ENCODE data around the gene VPS36. TPM values are rescaled to one million over a fixed set of nuclear protein-coding genes. Genes with fewer than 3 reads are reported as not detected.

Gene VPS36
- total and polyA plus RNA-seq, 9 of the 15 experiments (the other 6 are each of a cell fraction or from before 2014, with no cell fraction given) = 8.4 to 30.6 (median 23.7) TPM

- peak; percentile 50 for TF ChIP-seq SAP30 (IDR thresholded peaks at IDR 0.05; ENCODE audit: borderline replicate concordance, insufficient read depth, low read depth, low read length, poor library complexity, severe bottlenecking)
- TF ChIP-seq PYGO2 (tag; IDR thresholded peaks at IDR 0.05) = no peak
- TF ChIP-seq HDGF (IDR thresholded peaks at IDR 0.05) = no peak
- TF ChIP-seq SIRT6 (IDR thresholded peaks at IDR 0.05; ENCODE audit: low read depth, low read length) = no peak
- TF ChIP-seq KLF1 (tag; IDR thresholded peaks at IDR 0.05) = no peak
- TF ChIP-seq ZNF398 (CRISPR knock-in tag; IDR thresholded peaks at IDR 0.05) = no peak
- TF ChIP-seq ZNF655 (CRISPR knock-in tag; IDR thresholded peaks at IDR 0.05) = no peak
- TF ChIP-seq ARID3B (CRISPR knock-in tag; IDR thresholded peaks at IDR 0.05; ENCODE audit: borderline replicate concordance) = no peak
- TF ChIP-seq CBX8 (IDR thresholded peaks at IDR 0.05; ENCODE audit: borderline replicate concordance, extremely low read depth, low read depth, low read length, poor library complexity, severe bottlenecking) = no peak
- TF ChIP-seq HES1 (IDR thresholded peaks at IDR 0.05; ENCODE audit: low read depth) = no peak
- TF ChIP-seq MIER1 (IDR thresholded peaks at IDR 0.05; ENCODE audit: low read depth) = no peak
- TF ChIP-seq SP1 (CRISPR knock-in tag; IDR thresholded peaks at IDR 0.05) = peak; percentile 8; the same call in 1 of the 2 replicates
- no peak for TF ChIP-seq ZNF766 (CRISPR knock-in tag; conservative IDR thresholded peaks at IDR 0.05)
- TF ChIP-seq EZH2 (IDR thresholded peaks at IDR 0.05; ENCODE audit: borderline replicate concordance, low read depth, low read length) = no peak
- TF ChIP-seq NCOA2 (IDR thresholded peaks at IDR 0.05; ENCODE audit: partially characterized antibody in 2 of 2) = no peak
- no peak for TF ChIP-seq ATF6 (CRISPR knock-in tag; IDR thresholded peaks at IDR 0.05)
- TF ChIP-seq ZNF253 (CRISPR knock-in tag; conservative IDR thresholded peaks at IDR 0.05) = no peak
- TF ChIP-seq HNRNPH1 (optimal IDR thresholded peaks at IDR 0.05; ENCODE audit: low read depth, low read length) = no peak
- TF ChIP-seq ZBTB43 (CRISPR knock-in tag; IDR thresholded peaks at IDR 0.05) = no peak
- TF ChIP-seq NR1H2 (CRISPR knock-in tag; IDR thresholded peaks at IDR 0.05) = no peak
These were observed 5.2 kb upstream of the VPS36 start (continued) for GRCh38 chr13:52455677-52456041.
